ENCODE data around the gene DNAJC5.
"Not testable (repeated sequence)": the region's sequence is repeated elsewhere in the genome, so short reads cannot be mapped to it uniquely, and the experiment has no call there.

DNAJC5 gene

GRCh38 chr20:63969838-63970713 is 75.2 kb downstream of the DNAJC5 start, which contains the start of gene ZNF512B:
Gene ZNF512B, minus strand, starts transcription at chr20:63969930. Its CDS starts 1,980 bp downstream, at chr20:63967950.
- DNase-seq = peak in 2 of 4 experiments; percentile 41 to 69

- no peak for DNase-seq
Measured at GRCh38 chr20:63970714-63971431, 75.9 kb downstream of the DNAJC5 start.

GRCh38 chr20:63971960-63972311 is 77.0 kb downstream of the DNAJC5 start:
- not testable (repeated sequence) for DNase-seq

- DNase-seq = no peak
Measured at GRCh38 chr20:63972312-63973159, 77.6 kb downstream of the DNAJC5 start.

- no peak for DNase-seq
Measured at GRCh38 chr20:63973160-63973479, 78.2 kb downstream of the DNAJC5 start.

- DNase-seq = peak; percentile 49 to 83 (median 72)
Measured at GRCh38 chr20:63973636-63974401, 78.9 kb downstream of the DNAJC5 start.

- DNase-seq = no peak
Measured at GRCh38 chr20:63974402-63975200, 79.7 kb downstream of the DNAJC5 start.

GRCh38 chr20:63976511-63976910 is 81.6 kb downstream of the DNAJC5 start:
- not testable (repeated sequence) for DNase-seq

GRCh38 chr20:63976980-63977738 is 82.2 kb downstream of the DNAJC5 start:
- DNase-seq = no peak

GRCh38 chr20:63977739-63978276 is 82.9 kb downstream of the DNAJC5 start:
- DNase-seq = peak in 2 of 4 experiments; percentile 30 to 33

GRCh38 chr20:63978319-63979228 is 83.6 kb downstream of the DNAJC5 start:
- DNase-seq = peak in 1 of 4 experiments; percentile 25

GRCh38 chr20:63979229-63979556 is 84.3 kb downstream of the DNAJC5 start:
- no peak for DNase-seq

- DNase-seq = peak; percentile 30 to 59 (median 46)
Measured at GRCh38 chr20:63979557-63980316, 84.8 kb downstream of the DNAJC5 start, which contains the start of gene SAMD10. Gene SAMD10, minus strand, starts transcription at chr20:63979642. Its CDS starts 175 bp downstream, at chr20:63979467.

- DNase-seq = no peak
Measured at GRCh38 chr20:63980317-63980805, 85.4 kb downstream of the DNAJC5 start.

GRCh38 chr20:63980806-63981728 is 86.1 kb downstream of the DNAJC5 start, which contains the start of gene PRPF6:
Gene PRPF6, plus strand, starts transcription at chr20:63981132. Its CDS starts 114 bp downstream, at chr20:63981246.
- peak; percentile 84 to 91 (median 87) for DNase-seq

- DNase-seq = no peak
Measured at GRCh38 chr20:63982937-63983336, 88.0 kb downstream of the DNAJC5 start.

Measured in activated naive CD4-positive, alpha-beta T cell (primary cell).